H1 (cell line): ENCODE measurements around the gene NRP2. TPM values are rescaled to one million over a fixed set of nuclear protein-coding genes. Genes with fewer than 3 reads are reported as not detected.

Experiments
- CTCF ChIA-PET: fragments of 300-600 bp; sonication (Branson Sonifier 250); formaldehyde crosslinking; loops from one replicate; lab custom pipeline; 2021; ENCODE audit not compliant: partially characterized antibody; lab: Charles Lee
- POLR2A ChIA-PET: fragments of 300-600 bp; sonication (Branson Sonifier 250); formaldehyde crosslinking; loops from one replicate; lab custom pipeline; 2021; ENCODE audit warnings: inconsistent platforms; ENCODE audit not compliant: partially characterized antibody; lab: Charles Lee
- DNase-seq, 2 experiments: peaks; one replicate each; pipeline versions ENCODE4 v3.0.0 to v3.0.0-alpha.2; 2010 to 2022; ENCODE audit warnings: low spot score in 2 of 2, low read depth in 1 of 2, mixed read lengths in 1 of 2
- FAIRE-seq: peaks from 2 replicates; lab custom pipeline; 2011; peaks lifted over from hg19 to GRCh38; lab: Jason Lieb, UNC
- H2AFZ ChIP-seq: 2 replicates; pipeline ENCODE4 v1.8.1; 2012; ENCODE audit warnings: low read length, inconsistent platforms
- H2AK5ac ChIP-seq: 2 replicates; pipeline ENCODE4 v1.6.1; 2013; ENCODE audit warnings: low read depth, low read length
- H2BK120ac ChIP-seq: replicated peaks from 2 replicates; pipeline ENCODE3; 2013; ENCODE audit warnings: low read depth, low read length, inconsistent platforms
- H2BK12ac ChIP-seq: 2 replicates; pipeline ENCODE4 v1.6.1; 2013; ENCODE audit warnings: low read depth, low read length
- H2BK15ac ChIP-seq: 2 replicates; pipeline ENCODE4 v1.6.1; 2013; ENCODE audit warnings: low read length
- H2BK20ac ChIP-seq: 2 replicates; pipeline ENCODE4 v1.6.1; 2013; ENCODE audit warnings: low read length
- H2BK5ac ChIP-seq: 2 replicates; pipeline ENCODE4 v1.6.1; 2013; ENCODE audit warnings: low read depth, low read length
- H3K14ac ChIP-seq: 2 replicates; pipeline ENCODE4 v1.6.1; 2013; ENCODE audit warnings: inconsistent platforms; ENCODE audit not compliant: insufficient read length
- H3K18ac ChIP-seq: 2 replicates; pipeline ENCODE4 v1.6.1; 2013; ENCODE audit warnings: low read length; ENCODE audit errors: extremely low read depth
- H3K23ac ChIP-seq: 2 replicates; pipeline ENCODE4 v1.6.1; 2013; ENCODE audit warnings: inconsistent platforms; ENCODE audit not compliant: insufficient read length
- H3K23me2 ChIP-seq: 2 replicates; pipeline ENCODE4 v1.6.1; 2013; ENCODE audit warnings: low read depth, low read length
- H3K27ac ChIP-seq: 2 replicates; pipeline ENCODE4 v1.6.1; 2011; ENCODE audit warnings: low read depth, low read length, inconsistent platforms
- H3K27me3 ChIP-seq, 4 experiments: replicated peaks in 1 of 4; 1 replicate in 1 of 4; 2 replicates in 3 of 4; pipeline versions ENCODE4 v1.6.1 to v1.8.1; 2011 to 2013; ENCODE audit warnings: low read length in 3 of 4, mild to moderate bottlenecking in 3 of 4, inconsistent platforms in 2 of 4, mixed read lengths in 2 of 4, moderate library complexity in 1 of 4; ENCODE audit not compliant: control insufficient read depth in 3 of 4, insufficient read depth in 3 of 4; ENCODE audit errors: extremely low read depth in 1 of 4
- H3K36me3 ChIP-seq, 4 experiments: 2 replicates each; pipeline versions ENCODE4 v1.6.1 to v1.8.1; 2011 to 2013; ENCODE audit warnings: mild to moderate bottlenecking in 4 of 4, low read length in 3 of 4, moderate library complexity in 2 of 4, control low read depth in 1 of 4, inconsistent platforms in 1 of 4; ENCODE audit not compliant: insufficient read depth in 4 of 4, control insufficient read depth in 2 of 4
- H3K4ac ChIP-seq: replicated peaks from 2 replicates; pipeline ENCODE3; 2013; ENCODE audit warnings: low read length, low read depth, mixed read lengths, inconsistent platforms; ENCODE audit not compliant: insufficient read length
- H3K4me1 ChIP-seq, 4 experiments: replicated peaks in 1 of 4; 1 replicate in 1 of 4; 2 replicates in 3 of 4; pipeline versions ENCODE4 v1.6.1 to v1.8.1; 2011 to 2013; ENCODE audit warnings: low read length in 3 of 4, inconsistent platforms in 2 of 4, mixed read lengths in 1 of 4; ENCODE audit not compliant: insufficient read depth in 4 of 4, control insufficient read depth in 3 of 4
- H3K4me2 ChIP-seq, 2 experiments: 2 replicates each; pipeline versions ENCODE4 v1.6.1 to v1.8.1; 2011 to 2013; ENCODE audit warnings: low read depth in 2 of 2, low read length in 2 of 2, control low read depth in 1 of 2, inconsistent platforms in 1 of 2, mild to moderate bottlenecking in 1 of 2; ENCODE audit not compliant: insufficient read depth in 1 of 2
- H3K4me3 ChIP-seq, 4 experiments: fragments of 200-600, 300-600 bp in 1 of 4; sonication (generic), shearing (Covaris generic), sonication (Bioruptor Twin) in 1 of 4; 2 replicates each; pipeline versions ENCODE4 v1.5.1 to v1.8.1; 2011 to 2016; ENCODE audit warnings: low read length in 4 of 4, low read depth in 3 of 4, control low read depth in 2 of 4, inconsistent platforms in 2 of 4, mild to moderate bottlenecking in 2 of 4, mixed read lengths in 1 of 4, moderate library complexity in 1 of 4; ENCODE audit not compliant: insufficient read depth in 2 of 4; ENCODE audit errors: extremely low read depth in 1 of 4
- H3K56ac ChIP-seq: replicated peaks from 2 replicates; pipeline ENCODE3; 2013; ENCODE audit warnings: low read depth, mild to moderate bottlenecking, mixed read lengths, low read length, inconsistent platforms; ENCODE audit not compliant: insufficient read length
- H3K79me1 ChIP-seq: 2 replicates; pipeline ENCODE4 v1.6.1; 2013; ENCODE audit warnings: low read depth, low read length, control low read depth
- H3K79me2 ChIP-seq, 2 experiments: 2 replicates each; pipeline versions ENCODE4 v1.6.1 to v1.8.1; 2012 to 2013; ENCODE audit warnings: low read length in 2 of 2, mild to moderate bottlenecking in 2 of 2, inconsistent platforms in 1 of 2; ENCODE audit not compliant: insufficient read depth in 2 of 2, control insufficient read depth in 1 of 2
- H3K9ac ChIP-seq, 4 experiments: replicated peaks in 1 of 4; 1 replicate in 1 of 4; 2 replicates in 3 of 4; pipeline versions ENCODE4 v1.6.1 to v1.8.1; 2011 to 2013; ENCODE audit warnings: low read depth in 3 of 4, low read length in 3 of 4, control low read depth in 2 of 4, mild to moderate bottlenecking in 2 of 4, moderate library complexity in 2 of 4, inconsistent platforms in 1 of 4; ENCODE audit errors: extremely low read depth in 1 of 4
- H3K9me3 ChIP-seq, 2 experiments: 2 replicates each; pipeline versions ENCODE4 v1.6.1 to v1.8.1; 2012 to 2013; ENCODE audit warnings: mild to moderate bottlenecking in 2 of 2, moderate library complexity in 2 of 2, control low read depth in 1 of 2, inconsistent platforms in 1 of 2, low read depth in 1 of 2, low read length in 1 of 2, mixed read lengths in 1 of 2; ENCODE audit not compliant: insufficient read depth in 2 of 2
- H4K20me1 ChIP-seq, 2 experiments: replicated peaks in 1 of 2; 2 replicates each; pipeline versions ENCODE3 to v1.8.1; 2011 to 2013; ENCODE audit warnings: inconsistent platforms in 2 of 2, low read length in 2 of 2, mild to moderate bottlenecking in 1 of 2; ENCODE audit not compliant: insufficient read depth in 2 of 2, control insufficient read depth in 1 of 2
- H4K5ac ChIP-seq: 2 replicates; pipeline ENCODE4 v1.6.1; 2013; ENCODE audit warnings: low read length, low read depth, mixed read lengths, inconsistent platforms; ENCODE audit not compliant: insufficient read length
- H4K8ac ChIP-seq: 2 replicates; pipeline ENCODE4 v1.8.0; 2013; ENCODE audit warnings: mild to moderate bottlenecking, moderate library complexity, low read length, inconsistent platforms; ENCODE audit not compliant: insufficient read depth; ENCODE audit errors: extremely low read depth
- H4K91ac ChIP-seq: replicated peaks from 2 replicates; pipeline ENCODE3; 2013; ENCODE audit warnings: low read length, mixed read lengths, inconsistent platforms; ENCODE audit not compliant: insufficient read length
- BACH1 ChIP-seq: IDR thresholded peaks from 2 replicates; pipeline ENCODE4 v1.6.1; 2012; ENCODE audit warnings: low read length, improper control_type of control experiment
- CEBPB ChIP-seq: IDR thresholded peaks from 2 replicates; pipeline ENCODE4 v1.6.1; 2012; ENCODE audit warnings: low read depth, low read length
- PHF8 ChIP-seq: fragments of 200-600 bp; sonication (generic); conservative IDR thresholded peaks from 2 replicates; pipeline ENCODE4 v1.7.1; 2012; ENCODE audit warnings: low read depth, mild to moderate bottlenecking, inconsistent platforms, low read length, moderate library complexity
- POLR2A ChIP-seq, 2 experiments: IDR thresholded peaks; 1 replicate in 1 of 2; 2 replicates in 1 of 2; pipeline ENCODE4 v1.6.1; 2011; ENCODE audit warnings: low read depth in 2 of 2, low read length in 2 of 2, mild to moderate bottlenecking in 2 of 2; ENCODE audit errors: control extremely low read depth in 1 of 2
- POLR2AphosphoS5 ChIP-seq: IDR thresholded peaks from 2 replicates; pipeline ENCODE4 v1.6.1; 2011; ENCODE audit warnings: low read depth, low read length
- TAF1 ChIP-seq: IDR thresholded peaks from 2 replicates; pipeline ENCODE4 v1.6.1; 2011; ENCODE audit warnings: mild to moderate bottlenecking, low read depth, low read length
- TBP ChIP-seq: IDR thresholded peaks from 2 replicates; pipeline ENCODE4 v1.6.1; 2011; ENCODE audit warnings: low read depth, low read length, improper control_type of control experiment
- TCF12 ChIP-seq: IDR thresholded peaks from 2 replicates; pipeline ENCODE4 v1.6.1; 2011; ENCODE audit warnings: low read depth, mild to moderate bottlenecking, low read length
- WGBS, 2 experiments: shearing (Covaris generic) in 1 of 2; methylation state at CpG; one replicate each; pipeline versions ENCODE4 v1.1.6 to v1.1.7; 2013 to 2015; ENCODE audit warnings: low lambda C conversion rate in 2 of 2, mixed read lengths in 2 of 2, inconsistent platforms in 1 of 2, low coverage in 1 of 2, missing lambda C conversion rate in 1 of 2; ENCODE audit not compliant: insufficient replicate concordance in 2 of 2, insufficient coverage in 1 of 2, insufficient read length in 1 of 2; ENCODE audit errors: extremely low coverage in 1 of 2, missing lambda C conversion rate in 1 of 2; 5-methylcytosine and 5-hydroxymethylcytosine counted together
- polyA plus RNA-seq, 7 experiments: library from polyadenylated mRNA; depleted of rRNA in 3 of 7; stranded (reverse) in 5 of 7; unstranded in 2 of 7; fragments of >200 nt in 5 of 7; fragments of 200-250 nt in 2 of 7; gene quantifications; 1 replicate in 5 of 7; 2 replicates in 1 of 7; 4 replicates in 1 of 7; pipeline versions ENCODE4 v1.2.1 to v1.2.3, GENCODE V29; 2011 to 2013; ENCODE audit warnings: missing spikeins in 2 of 7, mixed read lengths in 2 of 7
- total RNA-seq: library from RNA; stranded (reverse); fragmentation: NEBNext Ultra II Directional; extraction: Animal tissue kit (Norgen Biotek cat#: 25700); gene quantifications from 2 replicates; pipeline ENCODE4 v1.2.1, GENCODE V29; 2021
- TF ChIP-seq, protein P1 (sequence below), 3 experiments: IDR thresholded peaks; 1 replicate in 2 of 3; 2 replicates in 1 of 3; pipeline versions ENCODE4 v1.5.1 to v1.6.1; 2011; ENCODE audit warnings: low read length in 3 of 3, mild to moderate bottlenecking in 3 of 3, inconsistent platforms in 2 of 3, low read depth in 1 of 3, moderate library complexity in 1 of 3; ENCODE audit not compliant: insufficient read depth in 1 of 3; ENCODE audit errors: control extremely low read depth in 1 of 3

Gene NRP2
- total and polyA plus RNA-seq, 2 of the 8 experiments (the other 6 are each of a cell fraction or from before 2014, with no cell fraction given), result 32.0 to 37.8 TPM

DNA sequence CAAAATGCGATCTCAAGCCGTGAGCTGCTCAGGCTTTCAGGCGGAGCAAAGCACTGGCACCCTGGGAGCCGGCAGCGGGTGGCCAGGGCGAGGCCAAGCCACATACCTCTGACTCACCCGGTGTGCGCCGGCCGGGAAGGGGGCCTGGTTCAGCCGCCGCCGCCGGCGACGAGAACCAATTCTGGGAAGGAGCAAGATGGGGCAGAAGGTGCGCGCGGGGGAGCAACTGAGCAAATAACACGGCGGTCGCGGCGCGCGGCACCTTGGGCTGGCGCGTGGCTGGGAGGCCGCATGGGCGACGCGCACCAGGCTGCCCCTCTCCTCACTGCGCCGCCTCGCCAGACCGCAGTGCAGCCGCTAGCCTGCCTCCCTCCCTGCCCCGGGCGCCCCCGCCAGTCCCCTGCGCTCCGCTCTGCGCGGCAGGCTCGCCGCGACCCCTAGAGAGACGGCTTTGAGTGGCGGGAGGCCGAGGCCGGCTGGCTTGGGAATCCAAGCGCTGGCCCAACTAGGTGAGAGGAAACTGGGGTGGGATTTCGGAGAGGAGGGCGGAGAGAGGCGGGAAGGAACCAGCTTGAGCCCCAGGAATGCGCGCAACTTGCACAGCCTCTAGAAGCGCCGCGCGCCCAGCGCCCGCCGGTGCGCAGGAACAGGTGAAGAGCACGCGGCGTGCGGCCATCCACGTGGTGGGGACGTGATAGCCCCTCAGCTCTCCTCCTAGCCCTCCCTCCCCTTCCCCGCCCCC lies 3.2 kb downstream of the NRP2 start:
- no peak overlapping the region for H3K23ac ChIP-seq
- peaks cover 4 to 47% (median 34%) of the 10 kb centered on the region in 4 experiments; a peak in 6 of 7 replicates for H3K27me3 ChIP-seq
- peak overlapping the region; percentile 93; the same call in 1 of the 2 replicates for H2BK12ac ChIP-seq
- no peak overlapping the region for H2AK5ac ChIP-seq
- H2BK15ac ChIP-seq, result no peak overlapping the region; the same call in 1 of the 2 replicates
- H4K91ac ChIP-seq, result peak overlapping the region; percentile 73
- H3K18ac ChIP-seq, result peak overlapping the region; percentile 88
- H3K79me1 ChIP-seq, result peaks cover 3% of the 10 kb centered on the region; the same call in 1 of the 2 replicates
- peak overlapping the region; percentile 91 for H4K8ac ChIP-seq
- H2BK20ac ChIP-seq, result no peak overlapping the region
- no peaks in the 10 kb centered on the region for H3K36me3 ChIP-seq
- H3K9ac ChIP-seq, result peak overlapping the region in 3 of 4 experiments; percentile 34 to 57 (median 47); a peak in 6 of 7 replicates
- no peak overlapping the region for H3K14ac ChIP-seq
- peaks cover 24% of the 10 kb centered on the region for H3K23me2 ChIP-seq
- peaks cover 14 to 25% (median 17%) of the 10 kb centered on the region in 4 experiments for H3K4me1 ChIP-seq
- no peak overlapping the region for H2BK120ac ChIP-seq
- ChIA-PET POLR2A (interaction anchor here (1.8 to 1.9 kb wide), 2 partner anchors 10 to 36 kb away, joined by 4 to 8 read pairs; no protein-coding TSS in a partner anchor), CTCF (interaction anchor here (1.0 to 2.6 kb wide), 5 partner anchors 8 to 814 kb away, joined by 3 to 13 read pairs (median 3); no protein-coding TSS in a partner anchor)
- H4K5ac ChIP-seq, result peak overlapping the region; percentile 20
- WGBS, 2 experiments, result 2% methylated on average over 39 of the region's 72 CpGs; no CpG with 5 or more reads in 1 of the 2 experiments
- H3K4ac ChIP-seq, result peak overlapping the region; percentile 48
- H3K27ac ChIP-seq, result no peak overlapping the region
- FAIRE-seq (no peak), DNase-seq (peak in 1 of 2 experiments; percentile 78)
- H3K4me3 ChIP-seq, result peak overlapping the region; percentile 57 to 77 (median 62)
- peaks cover 0 to 49% of the 10 kb centered on the region in 2 experiments; a peak in 2 of 4 replicates for H3K79me2 ChIP-seq
- no peak overlapping the region for H3K56ac ChIP-seq
- 0 out of 2 replicates have a peak overlapping the region, but pooled peaks have one; percentile 29 for H2BK5ac ChIP-seq
- no peaks in the 10 kb centered on the region for H3K9me3 ChIP-seq
- H2AFZ ChIP-seq, result no peak overlapping the region; the same call in 1 of the 2 replicates
- H4K20me1 ChIP-seq, result no peaks in the 10 kb centered on the region
- H3K4me2 ChIP-seq, result peak overlapping the region; percentile 91 to 97
- no peak for TF ChIP-seq CEBPB
- TF ChIP-seq, protein P1, sequence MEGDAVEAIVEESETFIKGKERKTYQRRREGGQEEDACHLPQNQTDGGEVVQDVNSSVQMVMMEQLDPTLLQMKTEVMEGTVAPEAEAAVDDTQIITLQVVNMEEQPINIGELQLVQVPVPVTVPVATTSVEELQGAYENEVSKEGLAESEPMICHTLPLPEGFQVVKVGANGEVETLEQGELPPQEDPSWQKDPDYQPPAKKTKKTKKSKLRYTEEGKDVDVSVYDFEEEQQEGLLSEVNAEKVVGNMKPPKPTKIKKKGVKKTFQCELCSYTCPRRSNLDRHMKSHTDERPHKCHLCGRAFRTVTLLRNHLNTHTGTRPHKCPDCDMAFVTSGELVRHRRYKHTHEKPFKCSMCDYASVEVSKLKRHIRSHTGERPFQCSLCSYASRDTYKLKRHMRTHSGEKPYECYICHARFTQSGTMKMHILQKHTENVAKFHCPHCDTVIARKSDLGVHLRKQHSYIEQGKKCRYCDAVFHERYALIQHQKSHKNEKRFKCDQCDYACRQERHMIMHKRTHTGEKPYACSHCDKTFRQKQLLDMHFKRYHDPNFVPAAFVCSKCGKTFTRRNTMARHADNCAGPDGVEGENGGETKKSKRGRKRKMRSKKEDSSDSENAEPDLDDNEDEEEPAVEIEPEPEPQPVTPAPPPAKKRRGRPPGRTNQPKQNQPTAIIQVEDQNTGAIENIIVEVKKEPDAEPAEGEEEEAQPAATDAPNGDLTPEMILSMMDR (IDR thresholded peaks at IDR 0.05; ENCODE audit: control extremely low read depth in 1 of 3, insufficient read depth in 1 of 3, low read depth in 1 of 3, low read length in 3 of 3), result peak in 1 of 3 experiments; percentile 9; a peak in 1 of 4 replicates
- TF ChIP-seq PHF8, result 0 out of 2 replicates have a peak, but pooled peaks have one; percentile 13
- TF ChIP-seq TBP, result 0 out of 2 replicates have a peak, but pooled peaks have one; percentile 11
- peak; percentile 68 for TF ChIP-seq POLR2AphosphoS5
- peak in 1 of 2 experiments; percentile 68; a peak in 1 of 3 replicates for TF ChIP-seq POLR2A (IDR thresholded peaks at IDR 0.05; ENCODE audit: control extremely low read depth in 1 of 2, low read depth in 2 of 2, low read length in 2 of 2)
- peak; percentile 19; the same call in 1 of the 2 replicates for TF ChIP-seq TAF1
- TF ChIP-seq BACH1, result no peak
- TF ChIP-seq TCF12, result peak; percentile 73; the same call in 1 of the 2 replicates
